ENCODE results near the gene SHISA3.

SHISA3 gene

GRCh38 chr4:42391355-42391664, 6.0 kb upstream of the SHISA3 start:
- DNase-seq = no peak

DNA sequence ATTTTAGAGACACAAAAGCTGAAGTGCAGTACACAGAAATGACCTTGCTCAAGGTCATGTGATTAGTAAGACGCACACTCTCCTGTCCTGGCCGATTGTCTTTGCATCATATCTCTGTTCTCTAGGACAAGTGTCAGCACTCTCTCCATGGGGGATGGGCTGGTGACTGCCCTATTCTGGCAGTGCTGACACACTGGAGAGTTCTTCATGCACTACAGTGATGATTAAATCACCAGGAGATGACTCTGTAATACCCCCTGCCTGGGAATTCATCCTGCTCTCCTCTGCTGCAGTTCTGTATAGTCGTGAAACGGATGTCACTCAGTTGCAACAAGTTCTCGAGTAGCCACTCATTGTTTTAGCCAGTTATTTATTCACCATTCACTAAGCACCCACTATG, 5.3 kb upstream of the SHISA3 start:
- no peak for DNase-seq

DNA sequence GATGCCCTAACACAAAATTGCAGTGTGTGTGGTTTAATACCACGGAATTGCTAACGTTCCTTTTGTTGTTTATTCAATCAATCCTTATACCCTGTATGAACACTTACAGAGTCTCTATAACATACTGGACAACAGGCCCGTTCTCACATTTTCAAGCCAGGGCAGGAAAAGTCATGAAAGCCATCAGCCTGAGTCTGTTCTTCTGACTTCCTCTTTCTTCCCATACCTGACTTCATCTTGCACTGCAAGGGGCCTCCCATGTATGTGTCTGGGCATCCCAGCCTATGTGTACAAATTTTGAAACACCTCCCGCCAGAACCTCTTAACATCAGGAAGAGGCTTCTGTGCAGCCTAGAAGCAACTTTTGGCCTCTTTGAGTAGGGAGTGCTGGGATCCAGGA, 4.9 kb upstream of the SHISA3 start:
- DNase-seq = no peak

DNA sequence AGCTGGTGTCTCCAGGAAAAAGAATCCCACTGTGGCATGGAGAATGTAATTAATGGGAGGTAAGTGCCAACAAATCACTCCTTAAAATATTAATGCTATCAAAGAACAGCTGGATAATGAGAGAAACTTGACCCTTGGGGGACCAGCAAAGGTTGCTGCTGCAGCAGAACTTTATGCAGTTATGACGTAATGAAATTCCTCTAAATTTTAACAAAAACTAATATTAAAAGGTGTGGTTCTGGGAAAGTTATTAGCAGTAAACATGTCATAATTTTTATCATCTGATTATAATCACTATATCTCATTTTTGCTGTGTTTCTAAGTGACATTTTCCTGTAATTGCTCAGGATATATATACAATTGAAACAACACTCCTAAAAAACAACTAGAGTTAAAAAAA, 1.7 kb upstream of the SHISA3 start:
- no peak for DNase-seq

DNA sequence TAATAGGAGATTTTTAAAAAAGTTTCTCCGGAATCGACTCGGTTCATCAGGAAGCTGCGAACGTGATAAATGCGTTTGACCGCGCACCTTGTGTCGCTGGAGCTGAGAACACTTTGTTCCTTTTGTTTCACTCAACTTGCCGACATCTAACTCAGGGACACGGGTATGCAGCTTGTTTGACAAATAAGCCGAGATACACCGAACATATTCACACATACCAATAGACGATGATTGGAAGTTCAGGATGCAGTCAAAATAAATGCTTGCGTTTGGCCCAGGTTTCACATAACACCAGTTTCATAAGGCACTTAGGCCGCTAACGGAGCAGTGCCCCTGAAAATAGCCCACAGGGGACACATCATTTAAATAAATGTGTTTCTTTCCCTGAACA, 932 bp upstream of the SHISA3 start:
- DNase-seq = no peak

DNA sequence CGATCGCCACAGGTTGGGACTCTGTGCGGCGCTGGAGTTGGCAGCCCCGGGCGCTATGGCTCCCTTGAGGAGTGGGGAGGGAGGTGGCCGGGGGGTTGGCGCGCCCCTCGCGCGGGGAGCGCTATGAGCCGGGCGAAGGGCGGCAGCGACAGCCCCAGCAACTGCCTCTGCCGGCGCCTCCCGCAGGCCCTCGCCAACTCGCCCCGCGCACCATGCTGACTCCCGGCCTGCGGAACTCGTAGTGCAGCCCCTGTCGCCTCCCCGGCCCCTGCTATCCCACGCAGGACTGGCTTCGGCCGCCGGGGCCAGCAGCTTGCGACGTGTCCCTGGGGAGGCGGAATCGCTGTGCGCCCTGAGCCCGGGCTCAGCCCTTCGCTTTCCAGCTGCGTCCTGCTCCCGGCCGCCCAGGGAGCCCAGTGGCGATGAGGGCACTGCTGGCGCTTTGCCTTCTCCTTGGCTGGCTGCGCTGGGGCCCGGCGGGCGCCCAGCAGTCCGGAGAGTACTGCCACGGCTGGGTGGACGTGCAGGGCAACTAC, 415 bp downstream of the SHISA3 start:
- DNase-seq = peak in 3 of 58 donors; percentile 5 to 12 (median 10)

DNA sequence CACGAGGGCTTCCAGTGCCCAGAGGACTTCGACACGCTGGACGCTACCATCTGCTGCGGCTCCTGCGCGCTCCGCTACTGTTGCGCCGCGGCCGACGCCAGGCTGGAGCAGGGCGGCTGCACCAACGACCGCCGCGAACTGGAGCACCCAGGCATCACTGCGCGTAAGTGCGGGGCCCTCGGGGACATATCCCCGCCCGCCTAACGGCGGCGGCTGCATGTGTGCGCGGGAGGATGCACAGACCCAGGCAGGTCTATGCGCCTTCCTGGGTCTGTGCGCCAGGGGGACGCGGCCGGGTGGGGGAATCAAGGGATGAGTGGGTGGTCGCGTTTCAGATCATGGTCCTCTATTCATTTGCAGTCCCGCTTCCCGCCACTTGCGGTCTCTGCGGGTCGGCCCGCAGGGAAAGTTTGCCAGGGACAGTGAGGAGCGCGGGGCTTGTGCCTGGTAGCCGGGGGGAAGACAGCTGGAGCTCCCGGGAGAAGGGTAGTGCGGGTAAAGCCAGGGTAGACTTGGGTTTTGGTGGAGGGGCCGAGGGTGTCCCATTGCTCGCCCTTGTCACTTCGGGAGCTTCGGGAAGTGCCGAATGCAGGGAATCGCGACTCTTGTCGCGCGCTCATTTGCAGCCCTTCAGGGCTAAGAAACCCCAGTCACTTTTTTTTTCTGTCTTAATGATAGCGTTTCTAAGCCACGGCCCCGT, 1.0 kb downstream of the SHISA3 start:
- DNase-seq = peak in 1 of 58 donors; percentile 2

DNA sequence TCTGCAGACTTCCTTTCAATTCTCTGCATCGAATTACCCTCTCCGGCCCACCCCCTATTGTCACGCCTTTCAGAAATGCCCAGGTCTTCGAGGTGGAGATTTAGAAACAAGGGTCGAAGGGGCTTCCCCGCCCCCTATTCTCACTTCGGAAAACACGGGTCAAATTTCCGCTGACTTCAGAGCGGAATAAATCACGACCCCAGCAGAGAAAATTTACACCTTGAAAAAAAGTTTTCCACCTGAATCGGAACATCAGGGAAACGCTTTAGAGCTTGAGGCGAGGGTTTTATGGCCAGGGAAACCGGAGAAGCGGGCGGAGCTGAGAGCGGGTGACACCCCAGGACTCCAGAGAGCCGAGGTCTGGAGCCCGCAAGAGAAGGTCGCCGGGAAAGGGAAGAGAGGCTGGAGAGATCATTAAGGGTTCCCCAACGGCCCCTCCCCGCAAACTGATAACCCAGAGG, 1.6 kb downstream of the SHISA3 start:
- DNase-seq = no peak

DNA sequence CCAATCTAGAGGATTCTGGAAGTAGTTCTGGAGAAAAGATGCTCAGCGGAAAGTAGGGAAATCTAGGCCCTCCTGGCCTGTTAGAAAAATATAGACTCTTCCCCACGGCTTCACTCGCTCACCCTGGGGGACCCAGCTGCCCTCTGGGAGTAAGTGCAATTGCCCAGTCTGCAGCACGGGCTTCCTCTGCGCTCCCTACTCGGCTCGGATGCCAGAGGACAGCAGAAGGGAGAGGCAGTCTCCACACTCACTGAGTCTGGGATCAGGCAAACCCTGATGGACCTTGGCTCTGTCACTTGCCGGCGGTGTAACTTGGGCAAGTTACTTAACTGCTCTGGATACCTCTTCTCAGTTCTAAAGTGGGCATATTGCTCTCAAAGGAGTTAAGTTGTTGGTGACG, 2.1 kb downstream of the SHISA3 start:
- no peak for DNase-seq

- no peak for DNase-seq
These were observed 3.9 kb downstream of the SHISA3 start for GRCh38 chr4:42401171-42401570.

DNA sequence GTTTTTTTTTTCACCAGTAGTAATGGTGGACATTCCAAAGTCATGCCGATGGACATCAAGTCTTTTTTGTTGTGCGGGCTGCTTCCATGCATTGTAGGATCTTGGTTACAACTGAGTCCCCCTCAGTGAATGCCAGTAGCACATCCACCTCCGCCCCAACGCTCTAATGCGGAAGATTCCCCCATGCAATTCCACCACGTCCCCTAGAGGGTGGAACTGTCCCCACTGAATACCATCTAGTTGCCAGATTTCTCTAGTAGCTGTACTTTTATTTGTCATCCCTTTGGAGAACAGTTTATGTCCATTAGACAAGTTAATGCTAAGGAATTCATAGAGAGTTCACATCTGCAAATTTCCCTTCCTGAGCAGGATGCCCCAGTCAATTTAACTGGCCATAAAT, 6.7 kb downstream of the SHISA3 start:
- no peak for DNase-seq

DNA sequence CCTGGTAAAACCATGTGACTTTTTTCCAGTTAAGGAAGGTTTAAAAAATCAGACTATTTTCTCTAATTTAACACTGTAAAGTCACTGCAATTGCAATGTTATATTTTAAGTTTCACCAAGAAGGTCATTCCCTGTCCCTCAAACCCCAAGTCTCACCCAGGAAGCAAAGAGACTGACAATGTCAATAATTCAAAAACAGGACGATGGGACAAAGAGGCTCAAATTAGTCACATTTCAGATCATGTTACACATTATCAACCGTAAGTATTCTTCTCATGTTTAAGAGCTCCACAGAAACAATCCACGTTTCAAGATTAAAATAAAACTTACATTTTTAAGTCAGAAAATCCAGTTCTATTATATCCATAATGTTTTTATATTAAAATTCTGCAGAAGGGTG, 13.2 kb downstream of the SHISA3 start:
- DNase-seq = no peak

GRCh38 chr4:42411803-42412202, 14.5 kb downstream of the SHISA3 start:
- DNase-seq = no peak

- no peak for DNase-seq
These were observed 15.0 kb downstream of the SHISA3 start for GRCh38 chr4:42412251-42412650.

DNA sequence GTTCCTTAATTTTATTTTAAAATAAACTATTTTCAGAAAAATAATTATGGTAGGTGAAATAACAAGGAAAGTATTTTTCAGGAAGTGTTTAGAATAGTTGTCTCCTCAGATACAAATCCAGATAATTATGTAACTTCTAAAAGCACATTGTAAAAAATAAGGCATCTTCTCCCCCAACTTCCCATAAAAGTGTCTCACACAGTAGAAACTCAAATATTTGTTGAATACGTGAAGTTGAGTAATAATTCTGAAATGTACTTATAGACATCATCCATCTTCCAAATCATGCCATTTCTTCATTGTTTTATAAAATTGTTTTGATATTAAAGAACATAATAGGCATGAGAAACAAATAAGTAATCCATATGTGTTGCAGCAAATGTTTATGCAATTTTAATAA, 18.0 kb downstream of the SHISA3 start:
- DNase-seq = no peak

- no peak for DNase-seq
These were observed 18.7 kb downstream of the SHISA3 start for GRCh38 chr4:42416017-42416416.

DNA sequence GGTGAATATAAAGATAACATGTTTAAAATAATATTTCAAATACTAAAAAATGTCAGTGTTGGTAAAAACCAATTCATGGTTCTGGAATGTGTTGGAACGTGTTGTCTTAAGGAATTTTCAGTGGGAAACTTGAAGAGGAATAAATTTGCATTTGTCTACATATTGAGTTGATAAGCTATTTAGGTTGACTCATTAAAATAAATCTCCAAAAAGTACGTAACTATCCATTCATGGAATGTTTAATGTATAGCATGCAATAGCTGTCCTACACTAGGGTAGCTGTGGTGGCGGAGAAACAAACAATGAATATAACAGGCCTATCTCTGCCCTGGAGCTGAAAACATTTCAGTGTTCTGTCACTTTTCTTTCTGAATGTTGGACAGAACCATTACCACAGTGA, 20.3 kb downstream of the SHISA3 start:
- no peak for DNase-seq

GRCh38 chr4:42420140-42420539, 22.9 kb downstream of the SHISA3 start:
- no peak for DNase-seq

GRCh38 chr4:42425146-42426065, 28.1 kb downstream of the SHISA3 start:
- DNase-seq = peak in 1 of 58 donors; percentile 3

DNA sequence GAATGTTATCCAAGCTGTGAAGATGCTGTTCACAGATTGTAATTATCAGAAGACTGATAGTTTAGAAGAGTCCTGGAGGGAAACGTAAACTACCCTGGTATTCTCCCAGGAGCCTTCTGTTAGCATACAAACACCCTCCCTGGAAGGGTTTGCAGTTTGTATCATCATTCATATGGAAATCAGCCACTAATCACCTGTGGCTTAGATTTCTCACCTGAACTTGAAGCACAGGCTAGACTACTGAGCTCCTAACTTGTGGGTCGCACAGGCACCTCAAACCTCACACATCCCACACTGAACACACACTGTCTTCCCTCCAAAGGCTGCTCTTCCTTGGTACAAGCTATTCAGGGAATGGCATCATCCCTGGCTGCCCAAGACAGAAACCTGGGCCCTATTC, 30.7 kb downstream of the SHISA3 start:
- DNase-seq = no peak

GRCh38 chr4:42436928-42437565, 39.8 kb downstream of the SHISA3 start:
- no peak for DNase-seq

DNA sequence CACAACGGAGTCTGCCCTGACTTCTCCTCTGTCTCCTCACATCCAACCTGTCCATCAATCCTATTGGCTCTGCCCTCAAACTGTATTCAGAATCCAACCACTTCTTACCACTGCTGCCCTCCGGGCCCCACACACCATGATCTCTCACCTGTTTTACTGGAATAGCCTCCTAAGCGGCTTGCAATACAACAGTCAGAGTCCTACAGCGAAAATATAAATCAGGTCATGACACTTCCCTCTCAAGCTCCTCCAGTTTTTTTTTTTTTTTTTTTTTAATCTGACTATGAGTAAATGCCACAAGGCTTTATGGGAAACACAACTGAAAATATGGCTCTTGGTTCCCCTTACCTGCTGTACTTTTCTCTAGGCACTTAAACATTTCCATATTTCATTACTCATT, 42.8 kb downstream of the SHISA3 start:
- DNase-seq = no peak
